Stimulated activated CD8-positive, alpha-beta memory T cell treated with anti-CD3 and anti-CD28 coated beads, Interleukin-2, amount 100 ng/mL, for 48 hours (primary cell): ENCODE data around the gene DNAH2.

ENCODE experiments used
- DNase-seq, 2 donors: peaks; one replicate each; pipeline ENCODE4 v3.0.0-alpha.2; 2020; ENCODE audit warnings: low read depth in 2 of 2

The DNAH2 gene

DNA sequence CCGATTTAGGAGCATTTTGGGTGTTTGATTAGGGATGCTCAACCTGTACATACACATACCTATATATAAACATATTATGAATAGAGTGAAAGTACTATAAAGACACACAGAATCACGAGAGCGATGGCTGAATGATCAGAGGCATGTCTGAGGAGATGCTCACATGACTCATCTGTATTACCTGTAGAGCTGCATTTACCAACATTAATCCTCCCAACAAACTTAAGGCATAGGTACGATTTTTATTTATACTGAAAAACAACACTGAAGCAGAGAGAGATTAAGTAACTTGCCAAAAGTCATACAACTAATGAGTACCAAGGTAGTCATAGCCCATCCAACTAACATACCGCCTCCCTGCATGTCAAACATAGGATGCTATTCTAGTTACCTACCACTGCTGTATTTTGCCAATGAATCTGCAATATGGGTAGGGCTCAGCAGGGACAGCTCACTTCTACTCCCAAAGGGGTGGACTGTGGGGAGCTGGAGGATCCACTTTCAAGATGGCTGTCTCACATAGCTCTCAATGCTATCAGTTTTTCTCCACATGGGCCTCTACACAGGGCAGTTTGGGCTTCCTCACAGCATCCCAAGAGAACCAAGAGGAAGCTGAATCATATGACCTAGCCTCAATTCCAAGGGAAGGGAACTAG is 147.6 kb downstream of the DNAH2 start:
- no peak for DNase-seq

DNA sequence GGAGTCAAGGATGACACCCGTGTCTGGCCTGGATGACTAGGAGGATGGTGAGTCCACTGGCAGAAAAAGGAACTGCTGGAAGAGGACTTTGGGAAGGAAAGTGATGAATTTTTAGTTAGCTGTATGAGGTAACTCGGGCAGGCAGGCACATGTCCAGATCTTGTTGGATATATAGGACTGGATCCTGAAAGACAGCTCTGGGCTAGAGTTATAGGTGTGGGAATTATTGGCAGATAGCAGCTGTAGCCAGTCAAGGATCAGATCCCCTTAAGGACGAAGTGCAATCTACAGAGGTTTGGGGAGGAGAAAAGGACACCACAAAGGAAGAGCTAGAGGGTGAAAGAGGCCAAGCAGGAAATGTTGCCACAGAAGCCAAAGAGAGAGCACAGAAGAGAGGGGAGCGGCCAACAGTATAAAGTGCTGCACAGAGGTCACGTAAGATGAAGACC is 150.4 kb downstream of the DNAH2 start:
- no peak for DNase-seq

DNA sequence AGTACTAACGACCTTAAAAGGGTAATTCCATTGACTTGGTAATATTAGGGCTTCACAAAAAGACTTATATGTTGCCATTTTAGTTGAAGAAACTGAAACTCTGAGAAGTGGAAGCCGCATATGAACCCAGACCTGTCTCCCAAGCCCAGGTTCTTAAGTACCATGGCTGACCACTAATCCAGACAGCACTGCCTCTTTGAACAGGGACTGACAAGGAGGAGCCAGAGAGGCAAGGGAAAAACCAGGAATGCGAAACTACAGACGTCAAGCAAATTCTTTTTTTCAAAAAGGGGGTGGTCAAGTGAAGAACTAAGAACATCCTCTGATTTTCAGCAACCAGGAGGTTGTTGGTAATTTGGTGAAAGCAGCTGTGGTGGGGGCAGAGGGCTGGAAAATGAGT is 155.5 kb downstream of the DNAH2 start:
- DNase-seq: no peak

DNA sequence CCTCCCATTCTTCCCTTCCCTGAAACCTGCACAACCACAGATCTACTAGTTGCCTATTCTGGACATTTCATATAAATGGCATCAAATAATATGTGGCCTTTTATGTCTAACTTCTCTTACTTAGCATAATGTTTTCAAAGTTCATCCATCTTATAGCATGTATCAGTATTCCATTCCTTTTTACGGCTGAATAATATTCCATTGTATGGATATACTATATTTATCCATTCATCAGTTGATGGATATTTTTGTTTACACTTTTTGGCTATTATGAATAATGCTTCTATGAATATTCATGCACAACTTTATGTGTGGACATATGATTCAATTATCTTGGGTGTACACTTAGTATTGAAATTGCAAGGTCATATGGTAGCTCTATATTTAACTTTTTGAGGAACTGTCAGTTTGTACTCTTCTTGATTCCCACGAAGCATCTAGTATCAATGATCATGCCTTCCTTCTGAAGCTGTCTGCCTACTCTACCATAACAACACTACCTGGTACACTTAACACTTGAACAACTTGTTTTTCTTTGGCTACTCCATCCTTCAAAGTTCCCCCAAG is 158.3 kb downstream of the DNAH2 start:
- DNase-seq: no peak

DNA sequence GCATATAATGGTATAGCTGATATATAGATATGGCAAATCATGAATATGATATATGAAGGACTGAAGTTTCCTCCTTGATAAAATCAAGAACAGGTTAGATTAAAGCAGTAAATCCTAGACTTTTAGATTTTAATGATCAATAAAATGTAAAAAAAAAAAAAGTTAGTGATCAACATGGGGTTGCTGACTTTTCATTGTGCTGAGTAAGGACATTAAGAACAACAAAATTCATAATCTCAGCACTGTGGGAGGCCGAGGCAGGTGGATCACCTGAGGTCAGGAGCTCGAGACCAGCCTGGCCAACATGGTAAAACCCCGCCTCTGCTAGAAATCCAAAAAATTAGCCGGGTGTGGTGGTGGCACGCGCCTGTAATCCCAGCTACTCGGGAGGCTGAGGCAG is 160.7 kb downstream of the DNAH2 start:
- DNase-seq: no peak

DNA sequence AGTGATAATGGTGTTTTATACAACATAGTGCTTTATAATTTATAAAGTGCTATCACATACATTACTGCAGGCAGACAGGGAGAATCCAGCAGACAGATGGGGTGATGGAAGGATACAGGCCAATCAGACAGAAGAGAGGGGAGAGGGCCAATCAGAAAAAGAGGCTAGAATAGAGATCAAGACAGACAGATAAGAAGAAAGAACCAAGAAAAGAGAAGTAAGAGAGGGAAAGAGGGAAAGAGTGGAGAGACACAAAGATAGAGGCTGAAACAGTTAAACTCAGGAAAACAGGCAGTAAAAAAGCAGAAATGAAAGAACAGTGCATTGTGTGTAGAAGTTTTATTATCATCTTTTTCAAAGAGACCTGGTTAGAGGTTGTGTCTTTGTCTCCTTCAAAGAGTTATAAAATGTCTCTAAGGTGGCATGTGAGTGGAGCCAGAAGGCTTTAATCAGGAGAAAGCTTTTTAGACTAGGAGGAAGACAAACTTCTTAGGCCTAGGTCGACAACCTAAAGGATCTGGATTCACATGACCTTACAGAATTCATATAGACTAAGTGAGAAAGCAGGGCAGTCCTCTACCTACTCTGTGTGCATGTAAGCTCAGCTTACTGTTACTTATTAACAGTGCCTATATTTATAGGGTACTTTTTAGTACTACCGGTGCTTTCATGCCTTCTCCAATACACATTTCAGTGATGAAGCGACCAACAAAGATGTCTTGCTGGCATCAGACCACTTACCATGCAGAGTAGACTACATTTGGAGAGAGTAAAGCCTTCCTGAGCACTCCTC is 162.7 kb downstream of the DNAH2 start:
- no peak for DNase-seq

DNA sequence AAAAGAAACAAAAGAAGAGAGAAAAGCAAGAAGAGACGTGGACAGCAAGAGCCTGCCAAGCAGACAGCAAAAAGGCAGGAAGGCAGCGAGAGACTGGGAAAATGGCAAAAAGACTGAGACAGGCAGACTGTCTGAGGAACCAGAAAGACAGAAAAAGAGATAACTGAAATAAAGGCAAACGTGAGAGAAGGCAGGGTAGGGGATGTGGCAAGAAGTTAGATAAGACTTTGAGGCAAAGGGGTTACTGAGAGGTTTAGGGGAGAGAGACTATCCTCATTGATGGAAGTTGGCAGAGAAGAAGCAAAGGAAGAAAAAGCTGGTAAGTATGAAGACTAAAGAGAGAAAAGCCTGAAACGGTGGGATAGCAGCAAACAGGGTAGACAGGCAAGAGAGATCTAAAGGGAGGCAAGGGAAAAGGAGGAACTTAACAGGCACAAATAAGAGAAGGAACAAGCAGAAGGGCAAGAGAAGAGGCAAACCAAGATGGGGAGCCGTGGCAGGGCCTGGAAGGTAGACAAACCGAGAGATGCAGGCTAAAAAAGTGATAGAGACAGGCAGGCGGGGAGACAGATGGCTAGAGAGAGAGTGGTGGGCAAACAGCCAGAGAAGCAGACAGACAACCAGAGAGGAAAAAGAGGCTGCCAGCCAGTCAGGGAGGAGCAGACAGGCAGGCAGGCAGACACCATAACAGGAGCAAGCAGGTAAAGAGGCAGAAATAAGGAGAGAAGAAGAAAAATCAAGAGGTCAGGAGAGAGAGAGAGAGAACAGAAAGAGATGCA is 163.9 kb downstream of the DNAH2 start:
- no peak for DNase-seq

DNA sequence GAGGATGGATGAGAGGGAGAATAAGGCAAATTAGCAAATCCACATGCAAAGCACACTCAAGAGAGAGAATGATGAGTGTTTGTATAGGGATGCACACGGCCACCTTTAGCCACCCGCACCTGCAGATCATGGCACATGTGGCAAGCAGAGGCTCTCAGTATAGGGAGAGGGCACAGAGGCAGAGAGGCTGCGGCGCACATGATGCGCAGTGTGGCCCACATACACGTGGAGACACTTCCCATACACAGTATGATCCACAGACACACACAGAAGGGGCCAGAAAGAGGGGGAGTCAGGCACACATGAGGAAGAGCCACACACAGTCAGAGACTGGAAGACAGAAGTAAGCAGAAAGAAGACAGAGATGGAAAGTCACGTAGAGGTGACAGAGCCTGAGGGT is 164.5 kb downstream of the DNAH2 start:
- no peak for DNase-seq

DNA sequence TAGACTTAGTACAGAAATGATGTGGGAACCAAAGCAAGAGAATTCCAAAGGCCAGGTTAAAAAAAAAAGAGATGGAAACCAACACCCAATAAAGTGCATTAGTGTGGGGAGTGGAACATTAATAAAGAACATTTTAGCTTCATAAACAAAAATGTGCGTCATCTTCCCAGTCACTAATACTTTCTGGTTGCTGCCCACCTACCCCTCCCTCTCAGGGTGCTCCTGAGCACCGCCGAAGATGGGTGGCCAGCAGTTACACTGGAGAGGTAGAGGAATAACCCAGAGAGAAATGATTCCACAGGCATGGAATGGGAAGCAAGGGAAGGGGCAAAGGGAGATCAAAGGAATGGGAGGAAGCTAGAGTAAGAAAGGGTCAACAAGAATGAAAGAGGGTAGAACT is 165.1 kb downstream of the DNAH2 start:
- no peak for DNase-seq
